ENCODE results near the gene SORCS2.
A peak's percentile ranks its signal among the peaks of the same experiment; 100 is the strongest.

The SORCS2 gene

DNA sequence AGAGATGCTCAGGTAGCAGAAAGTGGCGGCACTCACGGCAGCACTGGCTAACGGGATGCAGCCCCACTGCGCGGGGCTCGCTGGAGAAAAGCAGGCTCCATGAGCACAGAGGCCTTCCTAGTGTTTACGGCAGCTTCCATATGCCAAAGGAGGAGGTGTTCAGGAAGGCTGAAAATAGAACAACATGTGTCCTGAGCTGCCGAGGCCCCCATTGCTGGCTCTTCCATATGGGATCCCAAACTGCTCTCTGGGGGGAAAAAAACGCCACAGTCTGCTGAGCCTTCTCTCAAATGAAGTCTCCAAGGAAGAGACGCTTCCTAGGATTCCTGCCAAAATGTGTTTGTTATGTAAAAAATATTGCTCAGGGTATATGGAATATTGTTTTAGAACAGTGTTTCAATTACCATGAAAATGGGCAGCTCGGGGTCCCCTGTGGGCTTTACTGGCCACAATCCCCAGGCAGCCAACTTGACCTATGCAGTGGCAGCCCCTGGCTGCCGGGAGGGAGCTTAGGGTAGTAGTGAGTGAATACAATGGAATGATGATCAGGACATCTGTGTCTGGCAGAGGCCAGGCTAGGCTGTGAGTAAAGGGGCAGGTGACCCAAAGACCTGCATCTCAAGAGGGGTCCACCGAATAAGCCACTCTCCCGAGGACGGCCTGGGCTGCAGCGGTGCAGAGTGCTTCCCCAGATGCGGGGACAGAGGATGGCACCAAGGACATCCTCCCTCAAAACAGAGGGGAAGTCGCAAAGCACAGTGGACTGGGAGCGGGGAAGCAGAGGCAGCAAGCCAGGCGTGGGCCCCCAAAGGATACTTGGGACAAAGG, 577.3 kb downstream of the SORCS2 start:
- no peak for DNase-seq (ENCODE audit: extremely low spot score)
- CTCF ChIA-PET = interaction anchor here (1.7 kb wide), 1 partner anchor 33 kb away, joined by 9 read pairs; no protein-coding TSS in a partner anchor
- no peak for TF ChIP-seq CTBP1 (IDR thresholded peaks at IDR 0.05; ENCODE audit: borderline replicate concordance)
- TF ChIP-seq, protein P1, sequence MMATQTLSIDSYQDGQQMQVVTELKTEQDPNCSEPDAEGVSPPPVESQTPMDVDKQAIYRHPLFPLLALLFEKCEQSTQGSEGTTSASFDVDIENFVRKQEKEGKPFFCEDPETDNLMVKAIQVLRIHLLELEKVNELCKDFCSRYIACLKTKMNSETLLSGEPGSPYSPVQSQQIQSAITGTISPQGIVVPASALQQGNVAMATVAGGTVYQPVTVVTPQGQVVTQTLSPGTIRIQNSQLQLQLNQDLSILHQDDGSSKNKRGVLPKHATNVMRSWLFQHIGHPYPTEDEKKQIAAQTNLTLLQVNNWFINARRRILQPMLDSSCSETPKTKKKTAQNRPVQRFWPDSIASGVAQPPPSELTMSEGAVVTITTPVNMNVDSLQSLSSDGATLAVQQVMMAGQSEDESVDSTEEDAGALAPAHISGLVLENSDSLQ (IDR thresholded peaks at IDR 0.05) = no peak
- POLR2A ChIA-PET = no interaction called here

- peak; percentile 55 for DNase-seq (ENCODE audit: extremely low spot score)
- CTCF ChIA-PET = interaction anchor here (0.7 to 1.7 kb wide), 2 partner anchors 8 to 32 kb away, joined by 3 to 9 read pairs; no protein-coding TSS in a partner anchor
Measured at GRCh38 chr4:7770224-7771050, 578.1 kb downstream of the SORCS2 start.

DNA sequence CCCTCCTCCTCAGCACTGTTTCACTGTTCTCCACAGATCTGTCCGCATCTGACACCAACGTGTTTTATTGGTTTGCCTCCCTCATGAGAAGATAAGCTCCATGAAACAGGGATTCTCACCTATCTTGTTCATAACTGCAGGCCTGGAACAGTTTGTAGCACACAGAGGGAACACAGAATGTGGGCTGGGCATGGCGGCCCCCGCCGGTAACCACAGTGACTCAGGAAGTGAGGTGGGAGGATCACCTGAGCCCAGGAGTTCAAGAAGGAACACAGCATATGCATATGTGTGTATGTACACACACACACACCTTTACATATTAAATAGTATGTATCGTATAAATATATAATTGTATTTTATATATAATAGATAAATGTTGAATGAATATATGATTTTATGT, 578.7 kb downstream of the SORCS2 start:
- DNase-seq (ENCODE audit: extremely low spot score) = no peak
- no peak for TF ChIP-seq L3MBTL2 (conservative IDR thresholded peaks at IDR 0.05)
- TF ChIP-seq TARDBP (IDR thresholded peaks at IDR 0.05) = no peak
- TF ChIP-seq ZNF384 (IDR thresholded peaks at IDR 0.05) = no peak
- TF ChIP-seq ELF4 (IDR thresholded peaks at IDR 0.05) = no peak
- TF ChIP-seq FOXM1 (IDR thresholded peaks at IDR 0.05; ENCODE audit: borderline replicate concordance) = no peak
- TF ChIP-seq LEF1 (IDR thresholded peaks at IDR 0.05; ENCODE audit: borderline replicate concordance) = no peak
- no peak for TF ChIP-seq CTBP1 (IDR thresholded peaks at IDR 0.05; ENCODE audit: borderline replicate concordance)
- TF ChIP-seq SUZ12 (IDR thresholded peaks at IDR 0.05) = no peak
- TF ChIP-seq SP1 (IDR thresholded peaks at IDR 0.05) = no peak
- TF ChIP-seq, protein P1 (IDR thresholded peaks at IDR 0.05) = no peak
- no peak for TF ChIP-seq HDGF (IDR thresholded peaks at IDR 0.05; ENCODE audit: borderline replicate concordance)
- TF ChIP-seq FOXA1 (IDR thresholded peaks at IDR 0.05) = no peak
- TF ChIP-seq FOXK2 (IDR thresholded peaks at IDR 0.05) = no peak
- no peak for TF ChIP-seq BHLHE40 (IDR thresholded peaks at IDR 0.05; ENCODE audit: borderline replicate concordance)
- TF ChIP-seq NFRKB (IDR thresholded peaks at IDR 0.05) = no peak
- TF ChIP-seq ARNT (IDR thresholded peaks at IDR 0.05) = no peak
- CTCF ChIA-PET = interaction anchor here (0.7 to 1.7 kb wide), 2 partner anchors 9 to 32 kb away, joined by 3 to 9 read pairs; no protein-coding TSS in a partner anchor
- POLR2A ChIA-PET = no interaction called here

More at GRCh38 chr4:7770224-7771050, 578.1 kb downstream of the SORCS2 start:
- TF ChIP-seq, protein P1 (IDR thresholded peaks at IDR 0.05) = no peak
- TF ChIP-seq FOXK2 (IDR thresholded peaks at IDR 0.05) (no peak), FOXA1 (IDR thresholded peaks at IDR 0.05) (no peak), SUZ12 (IDR thresholded peaks at IDR 0.05) (no peak), CTBP1 (IDR thresholded peaks at IDR 0.05; ENCODE audit: borderline replicate concordance) (no peak), SP1 (IDR thresholded peaks at IDR 0.05) (no peak)
- POLR2A ChIA-PET = no interaction called here

DNA sequence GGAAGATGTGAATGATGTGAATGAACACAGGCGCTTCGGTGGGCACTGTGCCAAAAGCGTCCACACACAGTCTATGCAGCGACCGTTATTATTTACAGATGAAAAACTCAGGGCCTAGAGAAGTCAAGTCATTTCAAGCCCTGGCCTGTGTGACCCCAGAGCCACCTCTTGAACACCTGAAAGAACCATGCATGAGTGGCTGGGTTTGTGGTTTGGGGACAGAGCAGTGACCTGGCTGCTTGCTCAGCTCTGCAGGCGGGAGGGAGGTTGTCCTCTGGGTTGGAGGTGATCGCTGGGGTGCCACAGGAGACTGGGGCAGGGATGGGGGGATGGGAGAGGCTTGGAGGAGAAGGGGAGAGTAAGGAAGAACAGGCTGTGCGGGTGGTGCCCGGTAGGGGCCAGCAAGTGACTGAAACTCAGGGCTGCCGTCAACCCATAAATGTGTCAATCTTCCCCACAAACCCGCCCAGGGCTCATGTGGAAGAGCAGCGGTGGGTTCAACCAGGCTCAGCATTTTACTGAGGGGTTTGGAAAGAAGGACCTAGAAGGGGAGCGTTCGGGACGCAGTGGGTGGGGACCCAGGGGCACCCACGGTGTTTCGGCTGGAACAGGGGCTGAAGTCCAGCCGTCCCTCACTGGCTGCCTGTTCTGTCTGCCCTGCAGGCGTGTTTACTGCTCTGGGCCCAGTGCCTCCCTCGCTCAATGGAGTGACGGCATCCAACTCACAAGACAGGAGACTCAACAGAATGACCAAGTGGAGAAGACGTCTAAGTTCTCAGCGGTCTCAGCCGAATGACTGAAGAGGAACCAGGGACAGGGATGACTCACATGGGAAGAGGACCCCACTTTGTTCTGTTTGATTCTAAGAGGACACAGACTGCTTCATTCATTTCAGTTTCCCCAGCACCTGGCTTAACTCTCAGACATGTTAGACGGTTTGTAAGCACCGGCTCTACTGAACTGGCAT, 579.5 kb downstream of the SORCS2 start:
- CTCF ChIA-PET = interaction anchor here (0.7 to 1.7 kb wide), 3 partner anchors 10 to 31 kb away, joined by 3 to 9 read pairs (median 3); no protein-coding TSS in a partner anchor
- no peak for DNase-seq (ENCODE audit: extremely low spot score)
- POLR2A ChIA-PET = no interaction called here
- TF ChIP-seq, protein P1 (IDR thresholded peaks at IDR 0.05) = peak; percentile 88
- TF ChIP-seq FOXM1 (IDR thresholded peaks at IDR 0.05; ENCODE audit: borderline replicate concordance) (no peak), BHLHE40 (IDR thresholded peaks at IDR 0.05; ENCODE audit: borderline replicate concordance) (no peak), L3MBTL2 (conservative IDR thresholded peaks at IDR 0.05) (no peak)
